Cardiac septum (tissue), 1 donor: ENCODE results near the gene PCSK6. TPM values are rescaled to one million over a fixed set of nuclear protein-coding genes. Genes with fewer than 3 reads are reported as not detected.
"Not testable (repeated sequence)": the region's sequence is repeated elsewhere in the genome, so short reads cannot be mapped to it uniquely, and the experiment has no call there.

ENCODE experiments used
- DNase-seq: peaks from one replicate; pipeline ENCODE4 v3.0.0-alpha.2; 2020; ENCODE audit warnings: low spot score
- intact Hi-C: fragments of 100-400 bp; cut with DNase I; formaldehyde crosslinking; loops from one replicate; pipeline ENCODE4 v1.14.0; 2022
- total RNA-seq: library from RNA; stranded (reverse); fragmentation: NEBNext Ultra II Directional; extraction: Animal tissue kit (Norgen Biotek cat#: 25700); gene quantifications from one replicate; pipeline ENCODE4 v1.2.1, GENCODE V29; 2021
- donor health status: DM: no; HTN: no; CAD: no.

The PCSK6 gene
- total RNA-seq, 1 donor from 2014 or later: 10.6 TPM

- DNase-seq: no peak
- intact Hi-C loops: no loop called here
These were observed 132.2 kb downstream of the PCSK6 start for GRCh38 chr15:101357333-101357732.

- DNase-seq, intact Hi-C loops: not testable (repeated sequence)
These were observed 132.9 kb downstream of the PCSK6 start for GRCh38 chr15:101356512-101357172.

- intact Hi-C loops: no loop called here
- DNase-seq: no peak
These were observed 133.6 kb downstream of the PCSK6 start for GRCh38 chr15:101355678-101356464.

DNA sequence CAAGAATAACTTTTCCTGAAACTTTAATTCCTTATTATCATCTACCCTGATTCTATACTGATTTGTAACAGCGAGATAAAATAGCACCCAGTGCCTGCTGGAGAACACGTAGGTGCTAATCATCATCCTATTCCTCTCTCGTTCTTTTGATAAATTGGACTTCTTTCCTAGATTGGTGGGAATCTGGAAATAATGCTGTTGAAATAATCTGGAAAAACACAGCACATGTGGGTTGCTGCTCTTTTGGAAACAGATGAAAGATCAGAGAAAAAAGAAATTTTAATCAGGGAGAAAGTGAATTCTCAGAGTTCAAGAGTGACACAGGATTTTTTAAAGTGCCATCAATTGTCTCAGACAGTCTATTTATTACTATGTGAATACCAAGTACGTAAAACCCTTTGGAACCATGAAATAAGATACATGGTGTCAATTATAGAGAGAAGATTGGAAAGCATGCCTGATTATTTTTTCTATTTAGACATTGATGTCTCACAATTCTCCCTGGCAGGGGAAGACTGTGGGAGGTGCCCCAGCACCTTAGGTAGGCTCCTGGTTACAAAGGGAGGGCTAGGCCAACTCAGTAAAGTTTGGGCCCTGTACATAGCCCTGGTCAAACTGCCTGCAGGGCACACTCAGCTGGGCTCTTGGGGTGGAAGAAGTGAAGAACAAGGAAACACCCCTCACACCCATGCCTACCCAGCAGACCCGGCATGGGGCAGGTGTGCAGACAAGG, 134.4 kb downstream of the PCSK6 start:
- intact Hi-C loops: no loop called here
- no peak for DNase-seq

GRCh38 chr15:101353240-101353639, 136.3 kb downstream of the PCSK6 start:
- DNase-seq: no peak
- intact Hi-C loops: no loop called here

GRCh38 chr15:101351736-101352135, 137.8 kb downstream of the PCSK6 start:
- DNase-seq: no peak
- intact Hi-C loops: no loop called here

GRCh38 chr15:101349047-101349951, 140.2 kb downstream of the PCSK6 start:
- no peak for DNase-seq
- intact Hi-C loops: no loop called here

- intact Hi-C loops: no loop called here
- DNase-seq: no peak
These were observed 140.9 kb downstream of the PCSK6 start for GRCh38 chr15:101348643-101349042.

DNA sequence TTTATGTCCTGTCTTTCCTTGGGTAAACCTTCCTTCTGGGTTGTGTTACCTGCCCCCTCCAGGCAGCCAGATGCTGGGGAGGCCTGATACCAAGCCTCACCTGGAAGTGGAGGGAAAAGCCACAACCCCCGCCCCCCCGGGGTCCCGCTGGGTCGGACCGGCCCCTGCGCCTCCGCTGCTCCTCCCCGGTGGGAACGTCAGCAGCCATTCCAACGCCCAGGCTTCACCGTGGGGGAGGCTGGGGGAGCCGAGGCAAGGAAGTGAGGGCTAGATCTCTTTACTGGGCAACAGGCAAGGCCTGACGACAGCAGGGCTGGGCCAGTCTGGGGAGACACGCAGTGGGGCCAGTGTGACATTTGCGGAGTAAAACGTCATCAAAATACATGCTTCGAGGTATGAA, 141.5 kb downstream of the PCSK6 start:
- no peak for DNase-seq
- intact Hi-C loops: no loop called here

GRCh38 chr15:101347454-101347853, 142.1 kb downstream of the PCSK6 start:
- intact Hi-C loops: no loop called here
- no peak for DNase-seq

GRCh38 chr15:101346928-101347327, 142.6 kb downstream of the PCSK6 start:
- no peak for DNase-seq
- intact Hi-C loops: no loop called here

GRCh38 chr15:101342056-101342455, 147.5 kb downstream of the PCSK6 start:
- DNase-seq: no peak
- intact Hi-C loops: no loop called here

- intact Hi-C loops: no loop called here
- DNase-seq: no peak
These were observed 150.9 kb downstream of the PCSK6 start for GRCh38 chr15:101338502-101339057.

GRCh38 chr15:101337976-101338375, 151.5 kb downstream of the PCSK6 start:
- intact Hi-C loops: no loop called here
- no peak for DNase-seq

DNA sequence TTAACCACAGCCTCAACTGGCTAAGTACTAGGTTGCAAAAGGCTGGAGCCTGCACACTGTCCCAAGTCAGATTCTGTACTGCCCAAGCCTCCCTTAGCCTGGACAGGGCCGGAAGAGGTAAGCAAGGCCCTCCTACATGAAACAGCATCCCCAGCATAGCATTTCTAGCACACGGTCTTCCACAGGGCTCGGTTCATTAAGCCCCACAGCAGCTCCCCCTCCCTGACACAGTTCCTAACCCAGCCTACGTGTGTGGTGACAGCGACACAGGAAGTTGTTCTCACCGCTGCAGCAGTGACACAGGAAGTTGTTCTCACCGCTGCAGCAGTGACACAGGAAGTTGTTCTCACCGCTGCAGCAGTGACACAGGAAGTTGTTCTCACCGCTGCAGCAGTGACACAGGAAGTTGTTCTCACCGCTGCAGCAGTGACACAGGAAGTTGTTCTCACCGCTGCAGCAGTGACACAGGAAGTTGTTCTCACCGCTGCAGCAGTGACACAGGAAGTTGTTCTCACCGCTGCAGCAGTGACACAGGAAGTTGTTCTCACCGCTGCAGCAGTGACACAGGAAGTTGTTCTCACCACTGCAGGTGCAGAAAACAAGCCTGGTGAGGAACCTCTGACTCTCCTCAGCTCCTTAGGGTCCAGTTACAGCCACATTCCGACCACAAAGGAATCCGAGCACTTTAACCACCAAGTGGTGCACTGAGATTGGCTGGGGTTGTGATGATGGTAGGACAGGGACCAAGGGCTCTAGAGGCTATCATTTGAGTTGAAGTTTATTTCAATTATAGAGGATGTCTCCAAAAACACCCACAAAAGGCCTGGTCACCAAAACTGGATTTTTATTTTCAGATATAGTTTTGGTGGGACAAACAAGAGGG, 155.4 kb downstream of the PCSK6 start:
- intact Hi-C loops, DNase-seq: not testable (repeated sequence)

DNA sequence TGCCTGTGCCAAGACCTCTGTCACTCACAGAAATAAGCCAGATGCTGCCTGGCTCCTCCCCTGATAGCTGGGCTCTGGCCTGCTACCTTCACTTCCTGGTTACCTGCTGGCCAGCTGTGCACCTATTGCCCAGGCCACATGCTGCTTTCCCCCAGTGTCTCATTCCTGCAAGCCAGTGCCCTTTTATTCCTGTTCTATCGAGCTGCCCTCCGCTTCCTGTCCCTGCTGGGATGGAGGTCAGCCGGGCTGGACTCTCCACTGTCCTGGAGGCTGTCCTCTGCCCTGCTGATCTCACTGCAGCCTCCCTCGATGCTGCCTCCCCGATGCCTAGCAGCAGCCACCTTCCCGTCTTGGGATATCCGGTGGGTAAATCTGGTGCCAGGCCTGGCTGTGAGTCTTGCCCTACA, 157.4 kb downstream of the PCSK6 start:
- intact Hi-C loops: no loop called here
- DNase-seq: no peak

DNA sequence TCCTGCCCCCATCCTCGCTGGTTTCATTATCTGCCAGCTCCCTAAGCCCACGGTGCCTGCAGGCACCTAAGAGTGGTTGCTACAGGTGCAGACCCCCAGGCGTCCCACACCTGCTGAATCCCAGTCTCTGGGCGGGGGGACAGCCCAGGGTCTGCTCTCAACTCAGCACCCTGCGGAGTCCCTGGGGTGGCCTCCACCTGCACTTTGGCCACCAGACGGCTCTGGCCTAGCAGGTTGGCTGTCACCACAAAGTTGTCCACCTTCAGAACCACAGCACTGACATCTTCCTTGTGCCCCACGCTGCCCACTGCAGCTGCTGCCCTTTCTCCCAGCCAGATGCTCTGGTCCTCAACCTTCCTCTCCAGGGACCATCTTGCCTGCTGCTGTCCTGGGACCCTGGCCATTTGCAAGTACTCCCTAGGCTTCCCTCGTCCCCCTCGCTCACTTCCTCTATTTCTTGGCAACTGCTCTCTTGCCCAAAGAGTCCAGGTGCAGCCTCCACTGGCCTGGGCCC, 159.6 kb downstream of the PCSK6 start:
- no peak for DNase-seq
- intact Hi-C loops: no loop called here

- intact Hi-C loops: no loop called here
These were observed 160.1 kb downstream of the PCSK6 start for GRCh38 chr15:101329309-101329863.

More at GRCh38 chr15:101329309-101329863, 160.1 kb downstream of the PCSK6 start:
- DNase-seq: no peak
